GM18907 (cell line): ENCODE data around the gene CHMP2A.

Experiments
- ATAC-seq: cut with Tn5 transposase; IDR thresholded peaks from one replicate; pipeline ENCODE4 v1.9.1; 2021; ENCODE audit warnings: mild to moderate bottlenecking, moderate library complexity; ENCODE audit not compliant: unreplicated experiment

CHMP2A gene

GRCh38 chr19:58570770-58571574 lies 16.1 kb upstream of the CHMP2A start:
- no peak for ATAC-seq

DNA sequence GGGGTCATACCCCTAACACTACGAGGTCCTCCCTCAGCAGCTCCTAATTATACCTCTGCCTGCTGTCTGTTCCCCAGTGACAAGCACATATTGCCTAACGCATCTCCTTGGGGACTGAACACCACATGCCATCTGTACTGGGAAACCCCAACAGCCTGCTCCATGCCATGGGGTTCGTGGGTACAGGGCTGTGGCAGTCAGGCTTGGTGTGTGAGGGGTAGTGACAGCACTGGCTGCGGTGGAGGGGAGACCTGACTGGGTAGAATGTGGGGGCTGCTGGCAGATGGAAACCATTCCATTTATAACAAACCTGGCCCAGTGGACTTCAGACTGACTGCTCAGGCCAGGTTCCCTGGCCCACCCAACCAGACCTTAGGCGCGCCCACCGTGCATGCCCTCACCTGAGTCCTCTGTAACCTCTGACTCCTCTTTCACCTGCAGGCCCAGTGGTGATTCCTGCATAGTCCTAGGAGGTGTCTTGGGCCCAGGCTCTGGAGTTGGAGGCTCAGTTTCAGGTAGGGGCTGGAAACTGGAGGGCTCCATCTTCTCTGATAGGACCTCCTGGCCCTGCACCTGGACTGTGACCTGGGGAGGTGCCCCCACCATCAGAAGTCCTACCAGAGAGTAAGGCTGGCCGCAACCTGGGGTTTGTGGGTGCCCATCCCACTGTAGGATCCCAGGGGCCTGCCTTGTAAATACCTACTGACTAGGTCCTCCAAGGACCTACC lies 15.2 kb upstream of the CHMP2A start:
- ATAC-seq, result no peak

DNA sequence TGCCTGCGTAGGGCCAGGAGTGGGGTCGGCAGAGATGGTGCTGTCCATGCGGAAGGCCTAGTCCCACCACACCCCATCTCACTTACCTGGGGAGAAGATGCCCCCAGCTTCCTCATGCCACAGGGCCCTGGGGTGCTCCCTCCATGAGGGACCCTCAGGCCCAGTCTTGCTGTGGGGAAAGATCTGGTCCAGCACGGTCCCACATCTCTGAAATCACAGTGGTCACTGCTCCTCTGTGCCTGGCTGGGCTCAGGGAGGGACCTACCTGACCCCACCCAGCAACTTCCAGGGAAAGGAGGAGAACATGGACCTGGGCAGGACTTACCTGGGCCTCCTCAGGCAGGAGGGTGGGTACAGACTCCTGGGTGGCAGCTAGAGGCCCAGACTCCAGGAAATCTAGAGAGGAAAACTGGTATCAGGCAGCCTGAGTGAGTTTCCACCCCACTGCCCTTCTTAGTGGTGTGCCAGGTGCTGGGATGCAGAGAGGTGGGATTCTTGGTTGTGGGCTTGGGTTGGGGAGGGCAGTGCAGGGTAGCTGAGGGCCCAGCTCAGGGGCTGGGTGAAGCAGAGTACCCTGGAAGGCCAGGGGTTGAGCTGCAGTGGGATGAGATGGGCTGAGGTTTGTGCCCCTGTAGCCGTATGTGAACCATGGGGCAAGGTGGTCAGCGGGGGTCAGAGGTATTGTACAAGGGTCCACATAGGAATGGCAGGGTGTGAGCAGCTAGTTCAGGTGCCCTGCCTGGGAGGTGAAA lies 14.5 kb upstream of the CHMP2A start:
- ATAC-seq, result no peak

- ATAC-seq, result no peak
These were observed 13.7 kb upstream of the CHMP2A start for GRCh38 chr19:58568453-58569130.

GRCh38 chr19:58566989-58567388 lies 12.1 kb upstream of the CHMP2A start:
- no peak for ATAC-seq

- no peak for ATAC-seq
These were observed 8.9 kb upstream of the CHMP2A start for GRCh38 chr19:58563823-58564222.

GRCh38 chr19:58563034-58563573 lies 8.2 kb upstream of the CHMP2A start:
- ATAC-seq, result no peak

GRCh38 chr19:58562122-58563033 lies 7.5 kb upstream of the CHMP2A start:
- no peak for ATAC-seq

DNA sequence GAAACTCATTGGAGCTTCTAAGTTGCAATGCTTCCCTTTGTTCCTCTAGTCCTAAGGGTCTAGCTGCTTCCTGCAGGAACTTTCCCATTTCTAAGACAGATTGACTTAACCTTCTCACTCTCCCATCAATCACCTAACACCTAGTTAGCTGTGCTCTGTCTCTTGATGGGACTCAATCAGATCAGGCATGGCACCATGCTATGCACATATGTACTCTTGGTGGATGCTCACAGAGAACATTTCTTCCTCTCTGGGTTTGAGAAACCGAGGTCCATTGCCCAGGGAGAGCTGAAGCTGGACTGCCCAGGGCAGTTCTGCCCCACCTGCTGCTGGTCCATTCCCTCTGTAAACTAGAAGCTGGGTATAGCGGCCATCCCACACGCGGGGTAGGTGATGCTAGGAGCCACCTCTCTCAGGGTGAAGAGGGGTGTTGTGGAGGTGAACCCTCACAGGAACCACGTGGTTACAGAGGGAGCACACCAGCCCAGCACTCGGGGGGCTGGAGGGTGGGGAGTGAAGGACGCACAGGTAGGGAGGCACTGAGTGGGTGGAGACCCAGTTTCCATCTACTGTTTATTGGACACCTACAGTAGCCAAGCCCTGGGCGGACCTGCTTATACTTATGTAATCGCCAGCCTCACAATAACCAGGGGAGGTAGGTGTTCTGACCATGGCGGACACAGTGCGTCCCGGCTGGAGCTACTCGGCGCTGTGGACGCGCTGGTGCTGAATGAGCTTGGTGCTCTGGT lies 6.6 kb upstream of the CHMP2A start:
- ATAC-seq, result no peak

DNA sequence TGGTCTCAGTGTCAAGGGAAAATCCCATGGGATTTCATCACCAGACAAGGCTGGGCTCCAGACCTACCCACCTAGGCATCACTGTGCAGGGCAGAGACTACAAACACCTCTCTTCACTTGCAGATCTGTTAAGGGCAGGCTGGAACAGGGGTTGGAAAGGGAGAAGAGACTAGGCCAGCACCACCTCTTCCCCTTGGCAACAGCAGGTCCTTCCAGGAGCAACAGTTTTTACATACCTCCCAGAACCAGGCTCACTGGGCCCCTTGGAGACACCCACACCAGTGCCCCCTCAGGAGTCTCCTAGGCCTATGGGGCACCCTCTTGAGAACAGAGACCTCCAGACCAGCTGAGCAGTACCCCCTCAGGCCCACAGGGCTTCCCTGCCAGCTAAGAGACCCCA lies 6.0 kb upstream of the CHMP2A start:
- no peak for ATAC-seq

DNA sequence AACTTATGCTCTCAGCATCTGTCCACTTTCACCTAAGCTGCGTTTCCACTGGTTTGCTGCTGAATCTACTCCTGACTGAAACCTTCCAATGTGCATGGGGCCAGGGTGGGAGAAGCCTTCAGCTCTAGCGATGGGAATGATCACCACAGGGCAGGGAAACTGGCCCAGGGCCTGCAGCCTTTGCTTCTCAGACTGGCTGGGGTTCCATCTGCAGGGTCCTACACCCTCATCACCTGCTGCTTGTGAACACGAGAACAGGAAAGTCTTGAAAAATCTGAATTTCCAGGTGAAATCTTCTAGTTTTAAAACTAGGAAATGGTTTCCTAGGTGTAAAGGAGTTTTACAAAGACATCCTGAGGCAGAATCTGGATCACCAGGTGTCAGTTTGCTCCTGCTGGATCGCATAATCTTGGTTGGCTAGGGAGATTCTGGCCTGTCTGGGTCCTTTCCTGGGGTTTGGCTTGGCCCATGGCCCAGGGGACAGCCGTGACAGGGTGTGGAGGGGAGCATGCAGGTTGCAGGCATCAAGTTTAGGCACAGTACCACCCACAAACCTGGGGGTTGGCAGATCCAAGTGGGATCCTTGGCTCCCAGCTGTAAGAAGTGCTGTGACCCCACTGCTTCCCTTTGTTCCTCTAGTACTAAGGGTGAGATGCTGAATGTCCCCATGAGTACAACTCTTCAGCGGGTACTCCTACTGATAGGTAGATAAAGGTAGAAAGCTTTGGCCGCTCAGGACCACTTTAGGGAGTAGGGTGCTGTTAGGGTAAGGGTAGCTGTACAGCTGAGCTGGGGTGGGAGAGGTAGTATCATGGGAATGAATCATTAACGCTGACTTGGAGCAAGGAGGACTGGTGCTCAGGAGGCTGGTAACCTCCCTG lies 5.3 kb upstream of the CHMP2A start:
- no peak for ATAC-seq

DNA sequence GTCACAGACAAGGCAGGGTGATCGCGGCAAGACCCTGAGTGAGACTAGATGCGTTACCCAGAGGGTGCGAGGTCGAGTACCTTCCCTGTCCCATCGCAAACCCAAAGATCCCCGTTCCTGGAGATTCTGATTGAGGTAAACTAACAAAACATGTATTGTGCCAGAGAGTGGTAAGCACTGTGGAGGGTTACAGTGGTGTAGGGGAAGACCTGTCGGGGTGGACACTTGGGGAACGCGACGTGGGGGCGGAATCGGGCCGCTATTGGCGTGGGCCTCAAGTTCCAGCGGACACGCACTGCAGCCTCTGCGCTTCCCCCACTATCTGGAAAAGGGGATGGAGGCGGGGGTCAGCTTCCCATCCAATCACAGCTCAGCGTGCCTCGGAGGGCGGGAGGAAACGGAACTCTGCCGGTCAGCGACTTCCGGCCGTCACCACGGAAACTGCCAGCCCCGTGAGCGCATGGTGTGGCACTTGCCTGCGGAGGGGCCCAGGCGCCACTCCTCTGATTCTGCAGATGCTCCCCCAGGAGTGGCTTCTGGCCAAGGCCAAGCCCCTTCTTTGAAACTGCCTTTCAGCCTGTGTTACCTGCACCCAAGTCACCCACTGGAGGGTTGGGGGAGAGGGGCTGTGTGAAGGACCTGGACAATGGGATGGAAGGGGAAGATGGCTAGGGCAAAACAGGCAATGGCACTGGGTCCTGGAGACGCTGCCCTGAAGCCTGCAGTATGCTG lies 4.5 kb upstream of the CHMP2A start:
- ATAC-seq, result peak; percentile 26

DNA sequence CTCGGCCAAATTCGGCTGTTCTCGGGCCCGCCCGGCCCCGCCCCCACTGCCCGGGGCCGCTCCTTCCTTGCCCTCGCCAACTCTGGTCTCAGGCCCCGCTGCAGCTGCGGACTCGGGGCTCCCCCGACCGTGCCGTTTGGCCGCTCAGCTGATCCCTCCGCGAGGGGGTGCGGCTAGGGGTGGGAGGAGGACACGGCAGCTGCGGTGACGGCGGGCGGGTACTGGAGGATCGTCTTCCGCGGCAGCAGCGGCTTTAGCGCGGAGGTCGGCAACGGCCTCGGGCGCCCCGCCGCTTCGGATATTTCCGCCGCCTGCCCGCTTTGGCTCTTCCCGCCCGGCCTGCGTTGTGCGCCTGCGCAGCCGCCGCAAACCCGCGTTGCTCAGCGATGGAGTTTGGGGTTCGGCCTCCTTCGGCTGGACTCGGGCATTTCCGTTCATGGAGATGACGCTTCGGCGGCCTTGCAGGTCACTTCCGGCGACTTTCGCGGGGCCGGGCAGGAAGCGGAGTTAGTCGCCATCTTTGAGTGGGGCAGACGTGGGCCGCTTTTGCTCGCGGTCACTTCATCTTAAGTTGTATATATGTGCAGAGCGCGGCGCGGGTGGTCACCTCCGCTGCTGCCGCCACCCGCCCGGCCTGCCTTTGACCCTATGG lies 3.8 kb upstream of the CHMP2A start:
- ATAC-seq, result peak; percentile 63

GRCh38 chr19:58558066-58558622 lies 3.2 kb upstream of the CHMP2A start, which contains the start of gene UBE2M:
UBE2M (minus strand) TSS chr19:58558611; CDS start chr19:58558381, 230 bp downstream.
- ATAC-seq, result peak; percentile 4

GRCh38 chr19:58557221-58558065 lies 2.5 kb upstream of the CHMP2A start:
- no peak for ATAC-seq
